Keratinocyte (primary cell): ENCODE data around the gene SPNS1.

Experiments used
- EZH2 ChIP-seq: IDR thresholded peaks from one replicate; pipeline ENCODE4 v1.6.1; 2012; ENCODE audit warnings: inconsistent platforms, mild to moderate bottlenecking, low read length, moderate library complexity
- TF ChIP-seq, protein P1 (sequence below), 3 experiments: IDR thresholded peaks in 1 of 3; conservative IDR thresholded peaks in 1 of 3; optimal IDR thresholded peaks in 1 of 3; 2 replicates in 2 of 3; 3 replicates in 1 of 3; pipeline versions ENCODE3 to v1.5.1; 2011; ENCODE audit warnings: low read length in 3 of 3, mild to moderate bottlenecking in 3 of 3, moderate library complexity in 2 of 3, control low read depth in 1 of 3, inconsistent platforms in 1 of 3; ENCODE audit not compliant: insufficient read depth in 2 of 3; ENCODE audit errors: extremely low read depth in 1 of 3

DNA sequence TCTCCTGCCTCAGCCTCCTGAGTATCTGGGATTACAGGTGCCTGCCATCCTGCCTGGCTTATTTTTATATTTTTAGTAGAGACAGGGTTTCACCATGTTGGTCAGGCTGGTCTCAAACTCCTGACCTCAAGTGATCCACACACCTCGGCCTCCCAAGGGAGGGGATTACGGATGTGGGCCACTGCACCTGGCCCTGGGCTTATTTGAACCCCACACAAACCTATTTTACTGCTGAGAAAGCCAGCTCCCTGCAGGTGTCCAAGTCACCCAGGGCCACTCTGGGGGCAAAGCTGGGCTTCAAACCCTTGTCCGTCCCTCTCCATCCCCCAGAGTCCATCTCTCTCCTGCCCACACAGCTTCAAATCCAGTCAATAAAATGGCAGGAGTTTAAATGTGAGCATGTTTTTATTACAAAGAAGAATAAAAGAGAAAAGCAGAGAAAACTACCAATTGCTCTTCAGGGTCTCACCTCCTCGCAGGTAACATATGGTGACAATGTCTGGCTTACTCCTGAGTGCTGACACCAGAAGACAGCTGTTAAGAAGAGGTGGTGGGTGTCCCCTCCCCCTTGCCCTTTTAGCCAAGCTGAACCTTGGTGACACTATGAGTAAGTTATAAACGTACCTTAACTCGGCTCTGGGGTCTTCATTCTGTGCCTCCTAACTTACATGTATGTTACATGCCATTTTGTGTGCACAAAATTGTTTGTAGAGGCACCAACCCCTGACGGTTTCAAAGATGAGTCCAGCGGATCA is 55.7 kb downstream of the SPNS1 start:
- TF ChIP-seq, protein P1, sequence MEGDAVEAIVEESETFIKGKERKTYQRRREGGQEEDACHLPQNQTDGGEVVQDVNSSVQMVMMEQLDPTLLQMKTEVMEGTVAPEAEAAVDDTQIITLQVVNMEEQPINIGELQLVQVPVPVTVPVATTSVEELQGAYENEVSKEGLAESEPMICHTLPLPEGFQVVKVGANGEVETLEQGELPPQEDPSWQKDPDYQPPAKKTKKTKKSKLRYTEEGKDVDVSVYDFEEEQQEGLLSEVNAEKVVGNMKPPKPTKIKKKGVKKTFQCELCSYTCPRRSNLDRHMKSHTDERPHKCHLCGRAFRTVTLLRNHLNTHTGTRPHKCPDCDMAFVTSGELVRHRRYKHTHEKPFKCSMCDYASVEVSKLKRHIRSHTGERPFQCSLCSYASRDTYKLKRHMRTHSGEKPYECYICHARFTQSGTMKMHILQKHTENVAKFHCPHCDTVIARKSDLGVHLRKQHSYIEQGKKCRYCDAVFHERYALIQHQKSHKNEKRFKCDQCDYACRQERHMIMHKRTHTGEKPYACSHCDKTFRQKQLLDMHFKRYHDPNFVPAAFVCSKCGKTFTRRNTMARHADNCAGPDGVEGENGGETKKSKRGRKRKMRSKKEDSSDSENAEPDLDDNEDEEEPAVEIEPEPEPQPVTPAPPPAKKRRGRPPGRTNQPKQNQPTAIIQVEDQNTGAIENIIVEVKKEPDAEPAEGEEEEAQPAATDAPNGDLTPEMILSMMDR (optimal IDR thresholded peaks at IDR 0.05 in 1 of 3, IDR thresholded peaks at IDR 0.05 in 1 of 3, conservative IDR thresholded peaks at IDR 0.05 in 1 of 3; ENCODE audit: extremely low read depth in 1 of 3, insufficient read depth in 2 of 3, low read length in 3 of 3), result no peak
- TF ChIP-seq EZH2, result no peak
